22Rv1 (cell line): ENCODE results near the gene CD34.

ENCODE experiments used
- H3K27ac ChIP-seq: fragments of 450-650 bp; 2 replicates; pipeline ENCODE4 v1.5.1; 2017
- CTCF ChIP-seq: fragments of 450-650 bp; IDR thresholded peaks from 2 replicates; pipeline ENCODE4 v1.5.1; 2017; ENCODE audit warnings: mild to moderate bottlenecking
- ZFX ChIP-seq: fragments of 450-650 bp; IDR thresholded peaks from 2 replicates; pipeline ENCODE4 v1.6.1; 2017; ENCODE audit warnings: antibody characterized with exemption, borderline replicate concordance

The CD34 gene

GRCh38 chr1:207868251-207868773 is 42.6 kb downstream of the CD34 start:
- H3K27ac ChIP-seq: peak overlapping the region; percentile 95
- TF ChIP-seq ZFX (no peak), CTCF (no peak)

- TF ChIP-seq ZFX: no peak
- no peak for TF ChIP-seq CTCF
- H3K27ac ChIP-seq: peak overlapping the region; percentile 95
Observed at GRCh38 chr1:207867136-207868109, 43.5 kb downstream of the CD34 start.

GRCh38 chr1:207866471-207867135 is 44.3 kb downstream of the CD34 start:
- peak overlapping the region; percentile 95 for H3K27ac ChIP-seq
- TF ChIP-seq ZFX (no peak), CTCF (no peak)

- no peak for TF ChIP-seq ZFX
- TF ChIP-seq CTCF: no peak
- H3K27ac ChIP-seq: peak overlapping the region; percentile 95
Observed at GRCh38 chr1:207863893-207864535, 46.9 kb downstream of the CD34 start.

GRCh38 chr1:207862241-207862787 is 48.6 kb downstream of the CD34 start:
- TF ChIP-seq ZFX (no peak), CTCF (no peak)
- no peak overlapping the region for H3K27ac ChIP-seq

- TF ChIP-seq CTCF (no peak), ZFX (no peak)
- H3K27ac ChIP-seq: no peak overlapping the region
Observed at GRCh38 chr1:207861442-207862177, 49.3 kb downstream of the CD34 start.
